Transverse colon (tissue), 4 donors: ENCODE data around the gene CLEC2A.

Experiments
- EP300 ChIP-seq: sonication (generic); formaldehyde crosslinking; IDR thresholded peaks from one replicate; pipeline ENCODE4 v1.6.1; 2017; ENCODE audit warnings: antibody characterized with exemption, low read depth
- POLR2AphosphoS5 ChIP-seq, 3 donors: sonication (generic); formaldehyde crosslinking; IDR thresholded peaks; one replicate each; pipeline ENCODE4 v1.6.1; 2016; ENCODE audit warnings: antibody characterized with exemption in 3 of 3
- TF ChIP-seq, protein P1 (sequence below), 5 experiments: fragments of 200-600 bp in 3 of 5; fragments of 450-650 bp in 2 of 5; sonication (generic) in 3 of 5; IDR thresholded peaks; 1 replicate in 2 of 5; 2 replicates in 3 of 5; pipeline ENCODE4 v1.5.1; 2016 to 2017; ENCODE audit warnings: antibody characterized with exemption in 5 of 5, inconsistent platforms in 3 of 5, mild to moderate bottlenecking in 2 of 5, moderate library complexity in 1 of 5

DNA sequence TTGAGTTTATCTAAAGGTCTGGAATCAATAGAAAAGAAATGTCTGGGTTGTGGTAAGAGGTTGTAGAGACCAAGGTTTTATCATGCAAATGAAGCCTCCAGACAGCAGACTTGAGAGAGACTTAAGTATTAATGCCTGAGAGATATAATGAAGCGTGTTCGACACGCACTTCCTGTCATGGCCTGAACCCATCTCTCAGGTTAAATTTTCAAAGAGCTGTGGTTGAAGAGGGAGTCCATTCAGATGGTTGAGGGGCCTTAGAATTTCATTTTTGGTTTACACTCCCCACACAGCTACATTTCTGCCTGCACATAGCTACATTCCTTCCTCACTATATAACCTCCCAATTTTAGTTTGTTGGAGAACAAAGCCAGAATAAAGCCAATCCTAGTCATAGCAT is 28.9 kb upstream of the CLEC2A start:
- TF ChIP-seq POLR2AphosphoS5 (IDR thresholded peaks at IDR 0.05) (no peak), EP300 (no peak)
- TF ChIP-seq, protein P1, sequence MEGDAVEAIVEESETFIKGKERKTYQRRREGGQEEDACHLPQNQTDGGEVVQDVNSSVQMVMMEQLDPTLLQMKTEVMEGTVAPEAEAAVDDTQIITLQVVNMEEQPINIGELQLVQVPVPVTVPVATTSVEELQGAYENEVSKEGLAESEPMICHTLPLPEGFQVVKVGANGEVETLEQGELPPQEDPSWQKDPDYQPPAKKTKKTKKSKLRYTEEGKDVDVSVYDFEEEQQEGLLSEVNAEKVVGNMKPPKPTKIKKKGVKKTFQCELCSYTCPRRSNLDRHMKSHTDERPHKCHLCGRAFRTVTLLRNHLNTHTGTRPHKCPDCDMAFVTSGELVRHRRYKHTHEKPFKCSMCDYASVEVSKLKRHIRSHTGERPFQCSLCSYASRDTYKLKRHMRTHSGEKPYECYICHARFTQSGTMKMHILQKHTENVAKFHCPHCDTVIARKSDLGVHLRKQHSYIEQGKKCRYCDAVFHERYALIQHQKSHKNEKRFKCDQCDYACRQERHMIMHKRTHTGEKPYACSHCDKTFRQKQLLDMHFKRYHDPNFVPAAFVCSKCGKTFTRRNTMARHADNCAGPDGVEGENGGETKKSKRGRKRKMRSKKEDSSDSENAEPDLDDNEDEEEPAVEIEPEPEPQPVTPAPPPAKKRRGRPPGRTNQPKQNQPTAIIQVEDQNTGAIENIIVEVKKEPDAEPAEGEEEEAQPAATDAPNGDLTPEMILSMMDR (IDR thresholded peaks at IDR 0.05), result no peak
